IMR-90 (cell line): ENCODE results near the gene TPO. TPM values are rescaled to one million over a fixed set of nuclear protein-coding genes. Genes with fewer than 3 reads are reported as not detected.
"Not testable (repeated sequence)": the region's sequence is repeated elsewhere in the genome, so short reads cannot be mapped to it uniquely, and the experiment has no call there.

ENCODE experiments used
- ATAC-seq: fragments of 200-7000 bp; cut with Tn5 transposase; 2 replicates; pipeline ENCODE4 v1.9.1; 2020; ENCODE audit warnings: low read depth, mild to moderate bottlenecking, moderate library complexity
- BruUV-seq: library from RNA; stranded (reverse); fragments of 400-500 nt; replicated peaks from 2 replicates; lab custom pipeline; 2021; lab: Mats Ljungman, UMichigan
- CTCF ChIA-PET: fragments of 300-600 bp; formaldehyde crosslinking; extraction: SDS; loops from one replicate; lab custom pipeline; 2021; ENCODE audit warnings: antibody characterized with exemption; lab: Yijun Ruan, JAX
- POLR2A ChIA-PET: fragments of 300-600 bp; sonication (Branson Sonifier 250); formaldehyde crosslinking; loops from one replicate; lab custom pipeline; 2022; ENCODE audit warnings: antibody characterized with exemption; ENCODE audit not compliant: unreplicated experiment; lab: Charles Lee
- DNase-seq: peaks from one replicate; pipeline ENCODE4 v3.0.0; 2013
- H2AFZ ChIP-seq: replicated peaks from 2 replicates; pipeline ENCODE3; 2013; ENCODE audit warnings: low read length, mild to moderate bottlenecking; ENCODE audit not compliant: poor library complexity
- H2AK5ac ChIP-seq: 2 replicates; pipeline ENCODE4 v1.6.1; 2013; ENCODE audit warnings: low read depth, low read length, inconsistent platforms
- H2AK9ac ChIP-seq: replicated peaks from 2 replicates; pipeline ENCODE3; 2013; ENCODE audit warnings: mild to moderate bottlenecking, low read depth, low read length, moderate library complexity; ENCODE audit not compliant: poor library complexity
- H2BK120ac ChIP-seq: 2 replicates; pipeline ENCODE4 v1.6.1; 2013; ENCODE audit warnings: low read depth, low read length, inconsistent platforms
- H2BK15ac ChIP-seq: 3 replicates; pipeline ENCODE4 v1.6.1; 2013; ENCODE audit warnings: low read depth, low read length, inconsistent platforms
- H2BK20ac ChIP-seq: 2 replicates; pipeline ENCODE4 v1.6.1; 2013; ENCODE audit warnings: low read depth, mild to moderate bottlenecking, inconsistent platforms, low read length, moderate library complexity
- H2BK5ac ChIP-seq: 2 replicates; pipeline ENCODE4 v1.6.1; 2013; ENCODE audit warnings: mild to moderate bottlenecking, low read depth, low read length, inconsistent platforms; ENCODE audit not compliant: poor library complexity, severe bottlenecking
- H3K14ac ChIP-seq: replicated peaks from 2 replicates; pipeline ENCODE4 v1.6.1; 2013; ENCODE audit warnings: low read depth, low read length, inconsistent platforms
- H3K18ac ChIP-seq: 2 replicates; pipeline ENCODE4 v1.6.1; 2013; ENCODE audit warnings: low read depth, low read length, control low read depth
- H3K23ac ChIP-seq: 2 replicates; pipeline ENCODE4 v1.6.1; 2013; ENCODE audit warnings: low read depth, low read length, inconsistent platforms
- H3K27ac ChIP-seq: 2 replicates; pipeline ENCODE4 v1.5.1; 2013; ENCODE audit warnings: mild to moderate bottlenecking, control low read depth, low read length; ENCODE audit not compliant: insufficient read depth
- H3K27me3 ChIP-seq: 2 replicates; pipeline ENCODE4 v1.6.1; 2013; ENCODE audit warnings: low read length; ENCODE audit not compliant: control insufficient read depth, insufficient read depth
- H3K36me3 ChIP-seq: 2 replicates; pipeline ENCODE4 v1.6.1; 2013; ENCODE audit warnings: low read length, mixed read lengths; ENCODE audit not compliant: control insufficient read depth, insufficient read depth
- H3K4ac ChIP-seq: 2 replicates; pipeline ENCODE4 v1.6.1; 2013; ENCODE audit warnings: low read depth, low read length, inconsistent platforms
- H3K4me1 ChIP-seq: 2 replicates; pipeline ENCODE4 v1.6.1; 2013; ENCODE audit warnings: low read length, mixed read lengths; ENCODE audit not compliant: control insufficient read depth, insufficient read depth
- H3K4me2 ChIP-seq: 2 replicates; pipeline ENCODE4 v1.6.1; 2013; ENCODE audit warnings: low read depth, mild to moderate bottlenecking, control low read depth, low read length, moderate library complexity
- H3K4me3 ChIP-seq: 2 replicates; pipeline ENCODE4 v1.5.1; 2013; ENCODE audit warnings: low read depth, mild to moderate bottlenecking, control low read depth, low read length, moderate library complexity; ENCODE audit not compliant: insufficient read depth
- H3K56ac ChIP-seq: 2 replicates; pipeline ENCODE4 v1.6.1; 2013; ENCODE audit warnings: low read length, inconsistent platforms; ENCODE audit not compliant: insufficient read depth; ENCODE audit errors: extremely low read depth
- H3K79me1 ChIP-seq, 2 experiments: 2 replicates each; pipeline ENCODE4 v1.6.1; 2013; ENCODE audit warnings: low read length in 2 of 2, inconsistent platforms in 1 of 2, low read depth in 1 of 2
- H3K9ac ChIP-seq: 2 replicates; pipeline ENCODE4 v1.6.1; 2013; ENCODE audit warnings: low read depth, low read length, control low read depth
- H3K9me1 ChIP-seq: 2 replicates; pipeline ENCODE4 v1.6.1; 2013; ENCODE audit warnings: low read length, inconsistent platforms; ENCODE audit not compliant: insufficient read depth
- H3K9me3 ChIP-seq: 2 replicates; pipeline ENCODE4 v1.6.1; 2013; ENCODE audit warnings: low read length; ENCODE audit not compliant: control insufficient read depth, insufficient read depth
- H4K20me1 ChIP-seq: 2 replicates; pipeline ENCODE4 v1.6.1; 2013; ENCODE audit warnings: low read length, inconsistent platforms; ENCODE audit not compliant: insufficient read depth
- H4K5ac ChIP-seq: 2 replicates; pipeline ENCODE4 v1.6.1; 2013; ENCODE audit warnings: mild to moderate bottlenecking, low read depth, low read length, control low read depth
- H4K8ac ChIP-seq, 2 experiments: 2 replicates each; pipeline ENCODE4 v1.6.1; 2013; ENCODE audit warnings: low read depth in 2 of 2, low read length in 2 of 2, control low read depth in 1 of 2, inconsistent platforms in 1 of 2
- H4K91ac ChIP-seq: 2 replicates; pipeline ENCODE4 v1.6.1; 2013; ENCODE audit warnings: low read depth, low read length, inconsistent platforms; ENCODE audit not compliant: insufficient read depth
- CHD1 ChIP-seq: IDR thresholded peaks from 2 replicates; pipeline ENCODE4 v1.6.1; 2012; ENCODE audit warnings: low read depth, low read length, improper control_type of control experiment
- NFE2L2 ChIP-seq: fragments of 150-350 bp; IDR thresholded peaks from 2 replicates; pipeline ENCODE4 v1.6.1; 2016; ENCODE audit warnings: low read depth, mild to moderate bottlenecking, low read length
- POLR2A ChIP-seq: IDR thresholded peaks from 2 replicates; pipeline ENCODE4 v1.6.1; 2012; ENCODE audit warnings: mild to moderate bottlenecking, low read depth, low read length
- WGBS, 2 experiments: methylation state at CpG; one replicate each; pipeline versions ENCODE4 v1.1.5 to v1.1.7; 2013; ENCODE audit warnings: missing lambda C conversion rate in 2 of 2; ENCODE audit not compliant: insufficient read length in 1 of 2; ENCODE audit errors: extremely low coverage in 2 of 2; 5-methylcytosine and 5-hydroxymethylcytosine counted together
- dilution Hi-C: fragments of 300-500 bp; cut with HindIII; formaldehyde crosslinking; loops from one replicate; pipeline ENCODE4 v1.14.3; 2018; ENCODE audit warnings: low sequenced_read_pairs; ENCODE audit not compliant: unreplicated experiment
- in situ Hi-C: fragments of 300-500 bp; cut with MboI; formaldehyde crosslinking; loops from 3 replicates; pipeline ENCODE4 v1.14.3; 2019; ENCODE audit warnings: low sequenced_read_pairs, inconsistent platforms, mixed read lengths
- intact Hi-C: fragments of 100-400 bp; cut with micrococcal nuclease; formaldehyde crosslinking; loops from 2 replicates; pipeline ENCODE4 v1.10.0; 2022
- polyA plus RNA-seq, 3 experiments: library from polyadenylated mRNA; depleted of rRNA; stranded (reverse); fragments of >200 nt; gene quantifications; 2 replicates each; pipeline ENCODE4 v1.2.3, GENCODE V29; 2012; ENCODE audit warnings: low replicate concordance in 1 of 3
- total RNA-seq: library from RNA; depleted of rRNA; stranded (reverse); fragments of >200 nt; gene quantifications from 2 replicates; pipeline ENCODE4 v1.2.3, GENCODE V29; 2012

The TPO gene
- total and polyA plus RNA-seq, 2 of the 4 experiments (the other 2 are of a cell fraction) = not detected

- BruUV-seq = no TSS peak
- H3K9me1 ChIP-seq = no peaks in the 10 kb centered on the region
- H2AK5ac ChIP-seq = no peak overlapping the region
- no peak overlapping the region for H3K4me2 ChIP-seq
- no peak overlapping the region for H3K56ac ChIP-seq
- no peak overlapping the region for H3K18ac ChIP-seq
- WGBS, 2 experiments = 46% methylated on average over 11 of the region's 13 CpGs; no CpG with 5 or more reads in 1 of the 2 experiments
- no peaks in the 10 kb centered on the region for H3K36me3 ChIP-seq
- H2BK120ac ChIP-seq = no peak overlapping the region
- H3K27me3 ChIP-seq = no peaks in the 10 kb centered on the region
- H4K20me1 ChIP-seq = no peaks in the 10 kb centered on the region
- no peak overlapping the region for H3K27ac ChIP-seq
- H3K4me3 ChIP-seq = no peak overlapping the region
- H3K79me1 ChIP-seq = no peaks in the 10 kb centered on the region
- POLR2A ChIA-PET = no interaction called here
- in situ Hi-C loops = no loop called here
- H3K23ac ChIP-seq = no peak overlapping the region
- H2AK9ac ChIP-seq = no peak overlapping the region
- no peak overlapping the region for H2BK20ac ChIP-seq
- H3K4me1 ChIP-seq = no peaks in the 10 kb centered on the region
- CTCF ChIA-PET = no interaction called here
- H3K14ac ChIP-seq = no peak overlapping the region
- no peak overlapping the region for H3K4ac ChIP-seq
- ATAC-seq = no peak
- no peak overlapping the region for H2AFZ ChIP-seq
- H3K9me3 ChIP-seq = peaks cover 22% of the 10 kb centered on the region
- no peak overlapping the region for H4K91ac ChIP-seq
- no peak for TF ChIP-seq NFE2L2
- TF ChIP-seq CHD1 = no peak
- no peak for TF ChIP-seq POLR2A
- H4K5ac ChIP-seq = no peak overlapping the region
- no peak overlapping the region for H2BK15ac ChIP-seq
- no peak overlapping the region for H2BK5ac ChIP-seq
- no peak for DNase-seq
- no peak overlapping the region for H4K8ac ChIP-seq
- intact Hi-C loops = no loop called here
- dilution Hi-C loops = no loop called here
- H3K9ac ChIP-seq = no peak overlapping the region
Observed at GRCh38 chr2:1414121-1414520, 858 bp downstream of the TPO start.

GRCh38 chr2:1414901-1415300, 1.6 kb downstream of the TPO start:
- H3K14ac ChIP-seq, H2BK120ac ChIP-seq, H2BK20ac ChIP-seq, POLR2A ChIA-PET, H3K23ac ChIP-seq, H3K4me3 ChIP-seq, BruUV-seq, H4K20me1 ChIP-seq, H2BK15ac ChIP-seq, H4K8ac ChIP-seq, H3K4me2 ChIP-seq, H3K36me3 ChIP-seq, H2AFZ ChIP-seq, DNase-seq, H4K91ac ChIP-seq, H3K79me1 ChIP-seq, H3K9me1 ChIP-seq, CTCF ChIA-PET, H3K9ac ChIP-seq, H3K56ac ChIP-seq, H2AK9ac ChIP-seq, H3K27me3 ChIP-seq, H3K4ac ChIP-seq, intact Hi-C loops, ATAC-seq, dilution Hi-C loops, H4K5ac ChIP-seq, H2AK5ac ChIP-seq, H3K4me1 ChIP-seq, H3K27ac ChIP-seq, in situ Hi-C loops, H2BK5ac ChIP-seq, H3K18ac ChIP-seq: not testable (repeated sequence)
- WGBS, 2 experiments = 28% methylated on average over 3 of the region's 11 CpGs; no CpG with 5 or more reads in 1 of the 2 experiments
- H3K9me3 ChIP-seq = peaks cover 27% of the 10 kb centered on the region
